ENCODE measurements around the gene ANKH.

- TF ChIP-seq POLR2A (IDR thresholded peaks at IDR 0.05) (no peak), CTCF (IDR thresholded peaks at IDR 0.05) (no peak), POLR2AphosphoS5 (IDR thresholded peaks at IDR 0.05) (no peak), EP300 (IDR thresholded peaks at IDR 0.05) (no peak)
Observed at GRCh38 chr5:14849516-14850294, 21.9 kb downstream of the ANKH start.
